ENCODE data around the gene POLR3K.
"Not testable (repeated sequence)": the region's sequence is repeated elsewhere in the genome, so short reads cannot be mapped to it uniquely, and the experiment has no call there.

The POLR3K gene

DNA sequence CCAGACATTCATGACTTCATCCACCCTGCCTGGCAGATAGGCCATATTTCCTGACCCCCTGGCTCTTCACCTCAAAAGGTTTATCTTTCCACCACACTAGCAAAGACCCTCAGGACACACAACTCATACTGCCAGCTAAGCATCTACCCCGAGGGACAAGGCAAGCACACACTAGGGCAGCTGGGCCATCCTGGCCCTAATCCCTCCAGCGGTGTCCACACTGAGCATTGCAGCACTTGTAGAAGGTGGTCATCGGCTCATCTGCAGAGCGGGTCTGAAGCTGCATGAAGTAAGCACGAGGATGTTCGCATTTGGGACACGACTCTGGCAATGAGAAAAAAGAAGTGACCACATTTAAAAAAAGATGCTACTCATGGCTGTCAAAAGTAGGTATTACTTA is 6.2 kb downstream of the POLR3K start:
- DNase-seq (ENCODE audit: low read depth in 3 of 3, low spot score in 1 of 3) = no peak

DNA sequence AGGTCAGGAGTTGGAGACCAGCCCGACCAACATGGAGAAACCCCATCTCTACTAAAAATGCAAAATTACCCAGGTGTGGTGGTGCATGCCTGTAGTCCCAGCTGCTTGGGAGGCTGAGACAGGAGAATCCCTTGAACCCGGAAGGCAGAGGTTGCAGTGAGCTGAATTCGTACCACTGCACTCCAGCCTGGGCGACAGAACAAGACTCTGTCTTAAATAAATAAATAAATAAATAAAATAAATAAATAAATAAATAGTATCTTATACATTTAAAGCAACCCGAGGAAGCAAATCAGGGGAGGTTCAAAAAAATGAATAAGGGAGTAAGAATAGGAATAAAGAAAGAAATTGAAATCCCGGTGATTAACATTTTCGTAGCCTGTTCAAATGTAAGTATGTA is 6.9 kb downstream of the POLR3K start:
- not testable (repeated sequence) for DNase-seq (ENCODE audit: low read depth in 3 of 3, low spot score in 1 of 3)

DNA sequence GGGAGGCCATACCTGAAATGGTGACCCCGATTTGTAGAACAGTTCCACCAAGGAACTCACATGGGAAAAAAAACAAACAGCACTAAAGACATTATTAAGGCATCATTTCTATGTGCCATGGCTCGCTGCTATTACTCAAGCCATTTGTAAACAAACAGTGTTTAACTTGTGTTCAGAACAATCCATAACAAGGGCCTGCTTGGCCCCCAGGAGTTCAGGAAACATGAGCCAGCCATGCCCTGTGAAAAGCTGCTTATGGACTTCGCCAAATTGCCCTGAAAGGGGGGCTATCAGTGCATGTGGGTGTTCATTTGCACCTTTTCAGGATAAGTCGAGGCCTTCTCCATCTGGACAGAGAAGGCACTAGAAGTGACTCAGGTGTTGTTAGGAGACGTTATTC is 8.0 kb downstream of the POLR3K start:
- no peak for DNase-seq (ENCODE audit: low read depth in 3 of 3, low spot score in 1 of 3)

DNA sequence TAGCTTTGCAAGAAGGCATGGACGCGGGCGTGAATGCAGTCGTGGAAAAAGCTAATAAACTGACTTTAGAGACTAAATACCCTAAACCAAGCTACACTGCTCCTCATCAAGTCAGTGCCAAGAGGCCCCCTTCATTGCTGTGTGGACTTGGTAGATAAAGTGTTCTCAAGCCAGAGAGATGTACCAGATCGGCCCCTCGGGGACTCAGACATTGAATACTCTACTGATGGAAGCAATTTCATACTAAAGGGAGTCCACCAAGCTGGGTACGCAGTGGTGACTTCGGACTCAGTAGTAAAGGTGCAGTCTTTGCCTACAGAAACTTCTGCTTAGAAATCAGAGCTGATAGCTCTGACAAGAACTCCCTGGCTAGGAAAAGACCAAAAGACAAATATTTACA is 8.8 kb downstream of the POLR3K start:
- DNase-seq (ENCODE audit: low read depth in 3 of 3, low spot score in 1 of 3) = no peak

DNA sequence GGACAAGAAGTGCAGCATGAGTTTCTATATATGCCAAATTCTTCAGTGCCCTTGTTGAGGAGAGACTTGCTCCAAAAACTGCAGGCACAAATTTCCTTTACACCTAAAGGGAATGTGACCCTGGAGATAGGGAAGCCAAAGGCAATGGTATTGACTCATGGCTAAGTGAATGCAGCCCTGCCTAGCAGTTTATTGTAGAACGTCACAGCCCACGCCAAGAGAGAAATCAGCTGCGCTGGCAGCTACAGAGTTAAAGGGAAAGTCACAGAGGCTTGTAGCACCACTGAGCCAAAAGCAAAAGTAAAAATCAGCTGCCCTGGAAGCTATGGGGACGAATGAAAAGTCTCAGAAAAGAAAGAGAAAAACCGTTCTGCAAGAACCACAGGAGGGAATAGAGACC is 10.1 kb downstream of the POLR3K start:
- DNase-seq (ENCODE audit: low read depth in 3 of 3, low spot score in 1 of 3) = no peak

DNA sequence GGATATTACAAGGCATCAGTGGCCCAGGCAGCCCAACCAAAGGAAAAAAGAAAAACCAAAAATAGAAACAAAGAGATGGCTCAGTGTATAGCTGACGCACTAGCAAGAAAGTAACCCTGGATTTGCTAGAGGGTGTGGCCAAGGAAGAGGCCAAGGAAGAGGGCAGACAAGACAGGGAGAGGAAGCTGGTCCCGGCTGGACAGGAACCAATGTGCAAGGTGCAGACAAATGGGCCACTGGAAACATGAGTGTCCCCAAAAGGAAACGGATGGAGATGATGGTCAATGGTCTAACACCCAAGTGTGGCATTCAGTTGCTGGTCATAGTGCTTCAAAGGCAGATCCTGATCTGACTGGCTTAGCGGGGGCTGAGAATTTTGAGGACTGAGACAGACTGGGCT is 10.7 kb downstream of the POLR3K start:
- DNase-seq (ENCODE audit: low read depth in 3 of 3, low spot score in 1 of 3) = no peak

DNA sequence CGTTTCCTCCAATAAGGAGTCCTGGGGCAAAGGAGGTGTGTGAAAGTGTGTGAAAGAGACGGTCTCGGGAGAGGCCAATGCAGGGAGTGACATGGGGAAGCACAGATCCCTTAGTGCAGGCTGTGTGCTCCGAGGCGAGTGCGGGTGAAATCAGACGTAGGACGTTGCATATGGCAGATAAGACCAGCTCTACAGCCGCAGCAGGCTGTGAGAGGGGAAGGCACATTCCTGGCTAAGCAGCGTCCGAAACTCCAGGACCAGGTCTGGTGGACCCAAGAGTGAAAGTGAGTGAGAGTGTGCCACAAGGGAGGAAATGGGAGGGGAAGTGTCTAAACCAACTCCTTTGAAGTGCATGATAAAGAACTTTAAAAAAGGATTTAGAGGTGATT is 11.3 kb downstream of the POLR3K start:
- no peak for DNase-seq (ENCODE audit: low read depth in 3 of 3, low spot score in 1 of 3)

DNA sequence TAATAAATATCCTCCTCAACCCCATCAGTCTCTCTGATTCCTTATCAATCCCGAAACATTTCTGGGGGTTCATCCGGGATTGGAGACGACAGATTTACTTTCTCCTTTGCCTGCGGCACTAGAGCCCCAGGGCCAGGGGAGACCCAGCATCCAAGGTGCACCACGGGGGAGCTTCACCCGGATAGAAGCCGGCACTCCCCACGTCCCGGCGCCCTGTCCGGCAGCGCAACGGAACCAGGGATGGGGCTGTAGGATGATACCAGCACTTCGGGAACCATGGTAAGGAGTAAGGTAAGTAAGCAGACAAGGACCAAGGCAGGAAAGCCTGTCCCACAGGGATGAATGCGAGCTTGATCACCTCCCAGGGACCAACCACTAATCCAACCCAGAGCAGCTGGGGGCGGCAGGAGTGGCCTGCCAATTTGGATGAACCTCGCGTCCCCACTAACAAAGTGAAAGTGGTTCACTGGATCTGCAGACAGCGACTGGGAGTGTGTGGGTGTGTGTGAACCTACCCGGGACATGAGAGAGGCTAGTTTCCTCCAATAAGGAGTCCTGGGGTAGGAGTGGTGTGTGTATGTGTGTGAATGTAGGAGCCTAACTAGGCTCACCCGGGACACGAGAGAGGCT is 11.9 kb downstream of the POLR3K start:
- DNase-seq (ENCODE audit: low read depth in 3 of 3, low spot score in 1 of 3) = no peak

DNA sequence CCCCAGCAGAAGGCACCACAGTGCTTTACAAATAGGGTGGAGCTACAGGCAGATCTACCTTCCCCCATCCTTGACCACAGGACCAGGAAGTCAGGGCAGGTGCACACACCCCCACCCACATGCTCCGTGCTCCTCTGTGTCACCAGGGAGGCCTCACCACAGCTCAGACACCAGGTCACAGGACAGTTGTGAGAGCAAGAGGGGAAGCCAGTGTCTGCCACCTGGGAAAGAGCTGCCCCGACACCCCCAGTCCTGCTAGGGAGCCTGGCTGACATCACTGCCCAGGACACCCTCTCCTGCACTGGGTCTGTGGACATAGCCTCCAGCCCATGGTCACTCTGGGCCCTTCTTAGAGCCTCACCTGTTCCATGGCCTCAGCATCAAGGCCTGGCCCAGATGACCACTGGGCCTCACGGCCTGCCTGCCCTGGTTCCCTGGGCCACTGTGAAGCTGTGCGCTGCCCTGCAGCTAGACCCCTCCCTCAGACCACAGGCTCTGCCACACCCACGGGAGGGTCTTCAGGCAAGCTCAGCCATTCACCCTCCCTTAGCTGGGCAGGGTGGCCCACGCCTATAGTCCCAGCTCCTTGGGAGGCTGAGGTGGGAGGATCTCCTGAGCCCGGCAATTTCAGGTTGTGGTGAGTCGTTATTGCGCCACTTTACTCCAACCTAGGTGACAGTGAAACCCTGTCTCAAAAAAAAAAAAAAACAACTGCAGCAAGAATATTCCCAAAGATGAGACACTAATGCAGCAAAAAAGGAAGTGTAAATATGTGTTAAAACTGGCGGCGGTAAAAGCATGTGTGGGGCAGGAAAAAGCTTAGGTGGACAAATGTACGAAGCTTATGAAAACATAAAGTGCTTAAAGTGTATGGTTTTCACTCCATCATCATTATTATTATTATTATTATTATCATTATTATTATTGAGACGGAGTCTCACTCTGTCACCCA is 14.2 kb downstream of the POLR3K start:
- no peak for DNase-seq (ENCODE audit: low read depth in 3 of 3, low spot score in 1 of 3)

DNA sequence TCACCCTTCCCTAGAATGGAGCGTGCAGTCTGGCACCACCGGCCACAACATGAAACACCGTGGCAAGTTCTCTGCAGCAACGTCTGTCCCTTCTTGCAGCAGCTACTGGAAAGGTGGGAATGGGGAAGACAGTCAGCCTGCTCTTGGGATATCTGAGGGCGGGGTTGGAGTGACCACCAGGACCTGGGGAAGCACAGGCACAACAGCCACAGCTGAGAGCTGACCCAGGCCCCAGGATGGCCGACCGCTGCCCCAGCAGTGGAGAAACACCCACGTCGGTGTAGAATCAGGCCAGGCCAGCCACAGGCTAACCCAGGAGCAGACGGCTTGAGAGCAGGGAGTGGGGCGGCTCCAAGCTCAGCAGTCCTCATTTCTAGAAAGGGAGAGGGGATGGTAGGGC is 15.2 kb downstream of the POLR3K start:
- not testable (repeated sequence) for DNase-seq (ENCODE audit: low read depth in 3 of 3, low spot score in 1 of 3)

DNA sequence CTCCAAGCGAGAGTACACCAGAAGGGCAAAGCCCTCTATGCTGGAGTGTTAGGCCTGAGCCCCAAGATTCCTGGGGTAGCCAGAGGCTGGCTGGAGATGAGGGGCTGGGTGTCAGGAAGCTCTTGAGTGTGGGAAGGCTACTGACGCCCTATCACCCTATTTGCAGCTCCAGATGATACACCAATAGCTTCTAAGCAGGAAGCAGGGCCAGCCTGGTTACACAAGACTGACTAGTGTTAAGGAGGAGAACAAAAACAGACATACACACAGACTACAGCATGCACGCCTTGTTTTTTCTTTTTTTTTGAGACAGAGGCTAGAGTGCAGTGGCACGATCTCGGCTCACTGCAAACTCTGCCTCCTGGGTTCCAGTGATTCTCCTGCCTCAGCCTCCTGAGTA is 15.9 kb downstream of the POLR3K start:
- DNase-seq (ENCODE audit: low read depth in 3 of 3, low spot score in 1 of 3) = no peak

DNA sequence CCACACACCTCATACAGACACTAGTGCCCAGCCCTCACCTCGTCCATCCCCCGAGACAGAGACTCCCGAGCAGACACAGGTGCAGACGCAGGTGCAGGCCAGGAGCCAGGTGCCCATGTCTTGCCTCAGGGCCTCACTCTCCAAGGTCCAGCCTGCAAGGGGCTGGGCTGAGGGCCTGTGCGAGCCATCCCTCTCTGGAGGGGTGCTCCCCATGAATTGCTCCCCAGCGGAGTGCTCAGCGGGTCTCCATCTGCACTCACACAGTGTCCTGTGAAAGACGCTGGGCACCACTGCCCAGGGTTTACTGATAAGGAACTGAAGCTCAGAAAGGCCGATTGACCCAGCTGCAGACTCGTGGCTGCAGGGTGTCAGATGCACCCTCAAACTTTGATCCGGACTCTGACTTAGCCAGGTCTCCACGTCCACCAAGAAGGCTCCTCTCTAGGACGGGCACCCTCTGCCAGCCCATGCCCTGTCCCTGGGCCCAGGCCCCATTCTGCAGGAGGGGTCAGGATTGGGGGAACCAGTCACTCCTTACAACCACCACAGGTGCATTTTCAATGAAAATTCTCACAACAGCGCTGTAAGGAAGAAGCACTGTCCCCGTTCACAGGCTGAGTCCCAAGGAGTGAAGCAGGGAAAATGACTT is 16.9 kb downstream of the POLR3K start:
- no peak for DNase-seq (ENCODE audit: low read depth in 3 of 3, low spot score in 1 of 3)

DNA sequence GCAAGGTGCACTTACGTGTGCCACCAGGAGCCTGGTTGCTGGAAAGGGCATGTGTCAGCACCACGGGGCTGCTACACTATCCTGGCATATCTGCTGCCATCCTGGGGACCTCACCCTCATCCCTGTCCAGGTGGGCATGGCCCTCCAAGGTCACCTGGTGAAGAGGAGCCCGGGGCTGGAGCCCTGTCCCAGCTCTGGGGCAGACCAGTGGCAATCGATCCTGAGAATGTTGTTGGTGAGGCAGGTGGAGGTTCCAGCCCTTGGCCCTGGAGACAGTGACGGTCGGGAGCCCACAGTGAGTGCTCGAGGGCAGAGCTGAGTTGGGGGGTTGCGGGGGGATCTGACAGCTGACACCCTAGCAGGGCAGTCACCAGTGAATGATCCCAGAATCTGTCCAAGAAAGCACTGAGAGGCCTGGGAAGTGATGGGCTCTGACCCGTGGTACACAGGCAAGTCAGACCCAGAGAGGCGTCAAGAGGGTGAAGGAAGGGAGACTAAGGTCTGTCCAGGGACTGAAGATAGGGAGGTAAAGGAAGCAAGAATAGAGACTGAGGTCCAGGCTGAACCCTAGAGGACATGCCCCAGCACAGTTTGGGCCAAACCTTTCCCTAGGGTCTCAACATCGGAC is 17.6 kb downstream of the POLR3K start:
- DNase-seq (ENCODE audit: low read depth in 3 of 3, low spot score in 1 of 3) = no peak

DNA sequence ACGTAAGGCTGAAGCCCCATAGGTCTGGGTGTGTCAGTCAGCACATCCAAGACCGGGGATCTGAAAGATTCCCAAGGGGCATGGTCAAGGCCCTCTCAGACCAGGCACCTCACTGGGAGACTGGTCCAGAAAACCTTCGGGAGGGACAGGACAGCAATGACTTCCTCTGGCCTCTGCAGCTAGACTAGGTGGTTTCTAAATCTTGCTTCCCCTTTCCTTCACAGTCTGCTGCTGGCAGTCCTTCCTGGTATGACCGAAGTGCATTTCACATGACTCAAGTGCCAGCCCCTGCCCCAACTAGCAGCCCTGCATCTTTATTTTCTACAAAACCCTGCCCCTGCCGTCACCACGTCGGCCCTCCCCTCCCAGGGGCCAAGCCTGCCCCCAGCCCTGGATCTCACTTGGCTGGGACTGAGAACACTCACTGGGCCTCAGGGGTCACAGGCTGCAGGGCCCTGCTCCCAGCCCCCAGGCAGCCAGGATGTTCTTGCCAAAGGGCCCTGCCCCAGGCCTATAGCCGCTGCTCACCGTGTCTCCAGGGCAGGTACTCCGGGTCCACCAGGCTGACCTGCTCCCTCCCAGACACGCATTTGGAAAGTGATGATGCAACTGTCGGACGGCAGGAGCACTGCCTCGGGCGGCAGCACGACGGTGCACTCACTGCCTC is 18.3 kb downstream of the POLR3K start:
- no peak for DNase-seq (ENCODE audit: low read depth in 3 of 3, low spot score in 1 of 3)

DNA sequence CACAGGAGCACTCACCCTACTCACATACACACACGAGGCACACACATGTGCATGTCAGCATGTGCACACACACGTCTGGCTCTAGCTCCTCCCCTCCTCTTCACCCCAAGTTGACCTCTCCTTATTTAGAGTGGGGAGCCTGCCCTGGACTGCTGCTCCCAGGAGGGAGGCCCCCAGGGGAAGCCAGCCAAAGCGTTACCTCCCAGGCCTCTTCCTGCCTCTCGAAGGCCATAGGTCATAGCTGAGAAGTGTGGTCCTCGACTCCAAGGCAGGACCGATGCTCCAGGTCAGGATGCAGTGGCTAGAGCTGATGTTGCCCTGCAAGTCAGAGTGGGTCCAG is 18.8 kb downstream of the POLR3K start:
- DNase-seq (ENCODE audit: low read depth in 3 of 3, low spot score in 1 of 3) = no peak

DNA sequence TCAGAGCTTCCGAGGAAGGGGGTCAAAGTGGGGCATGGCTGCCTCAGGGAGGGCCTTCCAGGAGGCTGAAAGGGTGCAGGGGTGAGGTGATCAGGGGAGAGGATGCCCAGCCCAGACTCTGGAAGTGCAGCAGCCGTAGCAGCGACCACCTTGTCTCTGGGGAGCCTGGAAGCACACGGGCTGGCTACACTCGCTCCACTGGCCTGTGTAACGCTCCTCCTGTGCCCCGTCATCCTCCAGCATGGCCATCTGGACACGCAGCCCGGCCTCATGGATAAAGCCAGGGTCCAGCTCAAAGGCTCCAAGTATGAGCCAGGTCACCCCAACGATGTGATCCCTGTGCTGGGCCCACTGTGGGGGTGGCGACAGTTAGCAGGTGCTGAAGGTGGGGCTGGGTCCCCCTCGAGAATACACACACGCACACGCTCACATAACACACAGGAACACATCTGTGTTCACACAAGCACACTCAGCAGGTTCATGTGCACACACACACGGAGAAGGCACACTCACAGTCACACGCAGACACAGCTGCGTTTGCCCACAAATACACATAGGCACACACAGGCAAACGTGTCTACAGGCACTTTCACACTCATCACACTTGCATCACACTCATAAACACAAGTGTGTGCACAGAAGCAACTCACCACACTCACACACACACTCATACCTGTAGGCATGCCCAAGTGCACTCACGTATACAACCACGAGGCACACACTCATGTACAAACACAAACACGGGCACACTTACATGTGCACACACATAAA is 19.3 kb downstream of the POLR3K start:
- no peak for DNase-seq (ENCODE audit: low read depth in 3 of 3, low spot score in 1 of 3)

DNA sequence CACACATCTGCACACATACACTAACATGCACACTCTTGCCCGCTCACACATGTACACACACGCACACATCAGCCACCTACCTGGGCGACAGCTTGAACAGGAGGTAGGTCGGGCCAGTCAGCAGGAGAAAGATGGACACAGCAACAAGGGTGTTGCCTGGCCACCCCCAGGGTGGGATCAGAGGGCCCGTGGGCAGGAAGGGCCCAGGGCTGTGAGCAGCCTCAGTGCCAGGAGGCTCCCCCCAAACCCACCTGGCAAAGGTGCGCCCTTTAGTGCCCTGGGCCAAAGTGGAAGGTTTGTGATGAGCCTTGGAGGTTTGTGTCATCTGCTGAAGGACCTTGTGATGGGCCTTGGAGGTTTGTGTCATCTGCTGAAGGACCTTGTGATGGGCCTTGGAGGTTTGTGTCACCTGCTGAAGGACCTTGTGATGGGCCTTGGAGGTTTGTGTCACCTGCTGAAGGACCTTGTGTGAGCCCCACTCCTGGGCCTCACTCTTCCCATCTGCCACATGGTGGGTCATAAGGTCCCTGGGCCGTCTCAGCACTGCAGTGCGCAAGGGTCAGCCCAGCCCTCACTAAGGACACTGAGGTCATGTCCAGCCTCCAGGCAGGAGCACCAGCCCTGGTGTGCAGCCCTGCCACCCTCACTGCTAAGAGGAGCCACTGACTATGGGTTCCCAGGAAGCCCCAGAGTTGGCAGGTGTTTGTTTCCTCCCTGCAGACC is 20.1 kb downstream of the POLR3K start:
- not testable (repeated sequence) for DNase-seq (ENCODE audit: low read depth in 3 of 3, low spot score in 1 of 3)

DNA sequence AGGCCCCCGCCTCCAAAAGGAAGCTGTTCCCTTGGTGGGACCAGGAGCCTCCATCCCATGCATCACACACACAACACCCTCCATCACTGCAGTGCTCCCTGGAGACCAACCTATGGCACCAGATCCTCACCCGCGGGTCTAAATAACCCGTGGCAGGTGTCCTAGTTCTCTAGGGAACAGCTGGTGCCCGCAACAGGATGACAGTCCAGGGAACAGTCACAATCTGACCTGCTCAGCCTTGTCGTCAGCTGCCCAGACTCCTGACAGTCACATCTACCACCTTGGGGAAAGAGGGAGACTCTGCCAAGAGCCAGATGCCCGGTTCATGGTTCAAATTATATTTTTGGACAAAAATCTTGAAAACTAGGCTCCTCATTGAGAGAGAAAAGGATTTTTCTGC is 22.8 kb downstream of the POLR3K start:
- not testable (repeated sequence) for DNase-seq (ENCODE audit: low read depth in 3 of 3, low spot score in 1 of 3)

DNA sequence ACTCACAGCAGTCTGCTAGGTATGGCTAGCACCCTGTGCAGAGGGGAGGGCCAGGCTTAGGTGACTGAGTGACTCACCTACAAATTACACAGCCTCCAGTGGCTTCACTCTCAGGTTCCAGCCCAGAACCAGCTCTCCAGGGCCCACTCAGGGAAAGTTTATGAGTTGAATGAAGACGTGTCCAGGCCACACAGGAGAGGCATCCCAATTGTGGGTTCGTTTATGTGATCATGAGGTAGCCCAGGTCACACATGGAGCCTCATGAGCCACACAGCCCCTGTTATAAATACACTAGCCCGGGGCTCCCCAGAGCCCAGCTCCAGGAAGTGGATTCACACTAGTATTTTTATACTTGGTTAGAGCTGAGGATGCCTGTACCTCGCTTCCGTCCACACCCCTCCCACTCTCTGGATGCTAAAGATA is 27.5 kb downstream of the POLR3K start:
- not testable (repeated sequence) for DNase-seq (ENCODE audit: low read depth in 3 of 3, low spot score in 1 of 3)

DNA sequence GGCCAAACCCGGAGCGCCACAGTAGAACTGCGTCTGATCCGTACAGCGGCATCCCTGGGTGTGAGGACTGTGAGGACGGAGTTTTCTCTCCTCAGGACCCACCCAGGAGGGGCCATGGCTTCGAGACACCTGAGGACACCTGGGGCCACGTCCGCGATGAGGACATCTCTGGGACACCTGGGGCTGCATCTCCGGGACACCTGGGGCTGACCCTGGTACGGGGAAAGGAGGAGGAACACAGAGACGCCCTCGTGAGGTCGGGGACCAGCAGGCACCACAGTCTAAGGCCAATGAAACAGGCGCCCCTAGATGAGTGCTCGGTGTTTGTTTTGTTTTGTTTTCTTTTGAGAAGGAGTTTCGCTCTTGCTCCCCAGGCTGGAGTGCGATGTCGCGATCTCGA is 29.3 kb downstream of the POLR3K start:
- DNase-seq (ENCODE audit: low read depth in 3 of 3, low spot score in 1 of 3) = not testable (repeated sequence)
